EH (cell line): ENCODE results near the gene ARID3C.
A peak's percentile ranks its signal among the peaks of the same experiment; 100 is the strongest.

Experiments
- DNase-seq: peaks from one replicate; pipeline ENCODE4 v3.0.0-alpha.2; 2015; ENCODE audit warnings: low read depth

The ARID3C gene

DNA sequence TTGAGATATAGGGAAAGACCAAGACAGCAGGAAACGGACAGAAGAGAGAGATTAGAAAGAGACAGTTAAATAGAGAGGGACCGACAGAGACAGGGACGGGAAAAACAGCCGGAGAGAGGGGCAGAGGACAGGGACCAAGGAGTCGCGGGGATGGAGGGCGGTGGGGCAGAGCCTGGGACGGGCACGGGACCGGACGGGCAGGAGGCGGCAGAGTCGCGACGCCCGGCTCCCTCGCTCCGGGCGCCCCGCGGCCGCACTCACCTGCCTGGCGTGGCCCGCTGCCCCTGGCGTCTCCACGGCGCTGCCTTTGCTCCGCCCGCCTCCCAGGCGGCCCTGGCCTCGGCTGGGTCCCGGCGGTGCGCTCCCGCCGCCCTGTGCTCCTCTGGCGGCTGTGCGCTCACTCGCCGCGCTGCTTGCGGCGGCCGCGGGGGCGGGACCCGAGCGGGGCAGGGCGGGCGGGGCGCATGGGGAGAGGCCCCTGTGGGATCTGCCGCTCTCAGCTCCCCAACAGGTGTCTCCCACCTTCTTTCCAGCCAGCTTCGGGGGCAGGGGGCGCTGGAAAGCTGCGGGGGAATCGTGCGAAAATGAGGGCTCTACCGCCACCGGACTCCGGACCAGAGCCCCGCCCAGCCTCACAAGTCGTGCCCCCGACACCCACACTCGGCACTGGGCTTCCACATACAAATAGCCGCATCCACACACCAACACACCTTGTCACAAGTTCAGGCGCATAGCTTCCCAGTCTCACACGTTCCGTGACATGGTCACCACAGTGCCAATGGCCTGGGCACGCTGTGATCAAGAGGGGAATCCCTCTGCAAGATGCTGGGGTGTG, at the start of gene ARID3C:
Gene ARID3C (minus strand): TSS at position 411 of the 835 bp plus-strand sequence. CDS start 1,052 bp downstream, outside the sequence.
- no peak for DNase-seq

- no peak for DNase-seq
These were observed 47.0 kb upstream of the ARID3C start for GRCh38 chr9:34675869-34676268.

DNA sequence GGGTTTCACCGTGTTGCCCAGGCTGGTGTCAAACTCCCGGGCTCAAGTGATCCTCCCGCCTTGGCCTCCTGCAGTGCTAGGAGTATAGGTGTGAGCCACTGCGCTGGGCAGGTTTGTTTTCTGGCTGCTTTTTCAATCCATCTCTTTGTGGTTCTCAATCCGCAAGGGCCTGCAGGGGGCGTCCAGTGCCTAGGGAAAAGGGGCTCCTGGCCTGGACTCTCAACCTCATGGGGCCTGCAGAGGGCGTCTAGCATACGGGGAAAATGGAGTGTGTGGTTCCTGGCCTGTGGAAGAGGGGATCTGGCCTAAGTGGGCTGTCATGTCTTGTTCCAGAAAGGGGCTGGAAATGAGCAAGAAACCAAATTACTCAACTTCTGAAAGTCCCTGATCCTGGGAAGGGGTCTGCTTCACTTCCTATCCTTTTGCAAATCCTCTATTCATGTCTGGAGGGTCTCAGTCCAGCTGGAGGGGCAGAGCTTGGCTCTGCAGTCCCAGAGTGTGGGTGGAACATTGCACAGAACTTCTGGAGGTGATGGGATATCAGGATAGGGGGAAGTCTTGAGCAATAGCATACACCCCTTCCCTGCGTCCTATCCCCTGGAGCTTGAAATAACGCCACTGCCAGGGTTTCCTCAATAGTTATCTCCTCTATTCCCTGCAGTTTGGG, 46.3 kb upstream of the ARID3C start:
- DNase-seq, result peak; percentile 70

GRCh38 chr9:34674440-34674839, 45.6 kb upstream of the ARID3C start:
- DNase-seq, result no peak

DNA sequence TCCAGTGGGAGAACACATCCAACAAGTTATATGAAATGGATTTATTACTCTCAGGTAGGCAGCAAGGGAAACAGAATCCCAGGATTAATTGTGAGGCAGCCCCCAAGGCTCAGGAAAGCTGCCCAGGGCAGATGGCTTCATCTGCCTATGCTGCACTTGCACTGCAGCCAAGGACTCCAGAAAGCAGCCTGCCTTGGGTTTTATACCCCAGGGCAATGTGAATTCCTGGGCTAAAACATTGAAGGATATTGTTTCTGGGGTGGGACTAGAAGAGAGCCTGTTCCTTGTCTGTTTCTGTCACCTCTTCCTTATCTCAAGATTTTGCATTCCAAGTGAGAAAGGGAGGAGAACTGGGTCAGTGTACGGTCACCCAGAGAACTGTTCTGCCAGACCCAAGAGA, 42.4 kb upstream of the ARID3C start:
- no peak for DNase-seq

DNA sequence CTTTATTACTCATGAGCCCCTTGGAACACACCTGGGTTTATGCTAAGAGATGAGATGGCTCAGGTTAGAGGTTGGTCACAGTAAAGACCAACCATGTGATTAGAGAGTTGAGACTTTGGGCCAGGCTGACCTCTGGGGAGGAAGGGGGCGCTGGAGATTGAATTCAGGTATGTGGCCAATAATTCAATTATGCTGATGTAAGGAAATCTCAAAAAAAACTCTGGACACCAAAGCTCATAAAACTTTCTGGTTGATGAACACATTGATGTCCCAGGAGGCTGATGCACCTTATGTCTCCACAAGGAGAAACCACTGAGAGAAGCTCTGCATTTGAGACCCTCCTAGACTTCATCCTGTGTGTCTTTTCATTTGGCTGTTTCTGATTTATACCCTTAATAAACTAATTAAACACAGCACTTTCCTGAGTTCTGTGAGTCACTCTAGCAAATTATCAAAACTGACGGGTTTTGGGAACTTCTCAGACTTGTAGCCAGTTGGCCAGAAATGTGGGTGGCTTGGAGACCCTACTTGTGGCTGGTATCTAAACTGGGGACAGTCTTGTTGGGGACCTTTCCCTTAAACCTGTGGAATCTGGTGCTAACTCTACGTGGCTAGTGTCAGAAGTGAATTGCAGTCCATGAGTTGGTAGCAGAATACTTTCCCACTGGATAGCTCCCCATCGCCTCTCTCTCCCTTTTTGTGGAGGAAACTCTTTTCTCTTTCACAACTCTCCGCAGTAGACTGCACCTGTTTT, 41.1 kb upstream of the ARID3C start:
- DNase-seq, result no peak

DNA sequence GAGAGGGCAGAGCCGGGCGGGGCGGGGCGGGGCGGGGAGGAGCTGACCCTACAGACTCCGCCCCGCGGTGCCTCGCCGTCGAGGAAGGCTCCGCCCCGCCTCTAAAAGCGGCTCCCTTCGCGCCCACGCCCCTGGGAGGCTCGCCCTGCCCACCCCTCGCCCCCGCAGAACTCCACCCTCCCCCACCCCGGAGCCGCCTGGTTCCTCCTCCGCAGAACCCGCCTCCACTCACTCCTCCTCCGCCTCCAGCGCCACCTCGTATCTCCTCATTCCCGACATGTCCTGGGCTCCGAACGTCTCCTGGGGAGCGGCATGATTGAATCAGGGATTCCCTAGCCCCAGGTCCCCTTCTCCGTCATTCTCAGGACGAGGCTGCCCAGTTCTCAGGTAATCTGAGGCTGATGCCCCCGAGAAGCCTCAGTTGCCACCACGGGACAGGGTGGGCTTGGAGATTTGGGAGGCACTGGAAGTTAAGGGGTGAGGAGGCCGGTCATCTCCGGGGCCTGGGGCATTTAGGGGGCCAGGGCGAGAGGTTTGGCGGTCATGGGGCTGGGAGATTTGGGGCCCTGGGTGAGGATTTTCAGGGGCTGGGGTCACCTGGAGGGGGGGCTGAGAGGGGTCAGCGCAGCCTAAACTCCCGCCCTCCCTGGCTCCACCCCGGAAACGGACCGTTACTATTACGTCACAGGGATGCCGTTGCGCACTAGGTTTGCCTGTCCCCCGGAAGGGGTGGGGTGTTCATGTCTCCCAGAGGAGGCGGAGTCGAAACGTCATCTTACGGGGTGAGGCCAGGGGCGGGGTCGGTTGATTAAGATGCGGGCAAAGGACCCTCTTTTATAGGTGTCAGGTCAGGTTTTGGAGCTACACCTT, 36.8 kb upstream of the ARID3C start:
- DNase-seq, result peak; percentile 96

- DNase-seq, result no peak
These were observed 36.2 kb upstream of the ARID3C start for GRCh38 chr9:34665067-34665380.

GRCh38 chr9:34664281-34665066, 35.6 kb upstream of the ARID3C start:
- DNase-seq, result peak; percentile 83

DNA sequence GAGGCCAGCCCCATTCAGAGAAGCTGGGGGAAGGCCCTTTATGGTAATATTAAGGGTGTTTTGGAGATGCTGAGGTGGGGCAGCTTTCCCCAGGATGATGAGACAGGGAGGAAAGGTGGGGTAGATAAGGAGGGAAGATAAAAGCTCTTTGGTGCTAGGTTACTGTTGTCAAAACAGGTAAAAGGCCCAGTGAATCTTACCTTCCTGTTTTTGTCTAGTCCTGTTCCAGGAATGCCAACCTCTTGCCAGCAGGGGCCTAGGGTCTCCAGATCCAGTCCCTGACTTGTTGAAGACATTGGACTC, 34.4 kb upstream of the ARID3C start:
- DNase-seq, result no peak

DNA sequence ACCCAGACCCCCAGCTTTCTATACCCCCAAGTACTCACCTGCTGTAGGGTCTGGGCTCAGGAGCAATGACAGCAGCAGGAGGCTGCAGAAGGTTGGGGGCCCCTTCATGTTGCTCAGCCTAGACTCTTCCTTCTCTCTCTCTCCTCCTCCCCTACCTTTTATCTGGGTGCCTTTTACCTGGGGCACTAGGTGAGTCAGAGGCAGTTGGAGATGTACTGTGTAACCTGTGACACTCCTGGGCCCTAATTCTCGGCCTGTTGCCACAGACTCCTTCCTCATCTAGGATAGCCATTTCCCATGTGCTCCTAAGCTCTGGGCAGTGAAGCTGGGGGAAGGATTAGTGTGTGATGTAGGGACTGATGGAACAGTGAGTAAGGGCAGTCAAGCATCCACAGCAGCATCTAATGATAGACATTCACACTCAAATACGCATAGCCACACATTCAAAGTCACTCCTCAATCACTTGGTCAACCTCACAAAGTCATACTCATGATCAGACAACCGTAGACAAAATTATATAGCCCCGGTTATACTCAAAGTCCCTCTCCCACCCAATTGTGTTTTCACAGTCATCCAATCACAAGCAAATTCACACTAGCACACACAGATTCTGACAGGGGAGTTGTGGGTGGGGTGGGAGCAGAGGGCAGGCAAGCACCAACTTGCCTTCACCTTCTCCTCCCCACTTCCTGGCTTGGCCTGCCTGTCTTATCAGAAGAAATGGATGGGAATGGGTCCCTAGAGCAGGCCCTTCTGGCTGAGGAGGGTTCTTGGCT, 33.8 kb upstream of the ARID3C start, which contains the start of gene CCL27:
Gene CCL27 (minus strand): TSS at position 132 of the 777 bp plus-strand sequence. CDS start 24 bp downstream, at position 108.
- no peak for DNase-seq

GRCh38 chr9:34659592-34660253, 30.9 kb upstream of the ARID3C start:
- no peak for DNase-seq

DNA sequence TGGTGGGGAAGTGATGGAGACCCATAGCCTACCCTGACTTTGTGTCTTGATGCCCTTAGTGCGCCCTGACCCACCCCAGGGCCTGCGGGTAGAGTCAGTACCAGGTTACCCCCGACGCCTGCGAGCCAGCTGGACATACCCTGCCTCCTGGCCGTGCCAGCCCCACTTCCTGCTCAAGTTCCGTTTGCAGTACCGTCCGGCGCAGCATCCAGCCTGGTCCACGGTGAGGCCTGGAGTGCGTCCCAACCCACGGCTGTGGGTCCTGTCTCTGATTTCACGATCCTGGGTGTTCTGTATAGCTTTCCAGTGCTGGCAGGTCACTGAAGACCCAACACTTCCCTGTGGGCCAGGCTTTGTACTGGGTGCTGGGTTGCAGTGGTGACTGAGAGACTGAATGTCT, 29.6 kb upstream of the ARID3C start:
- no peak for DNase-seq

DNA sequence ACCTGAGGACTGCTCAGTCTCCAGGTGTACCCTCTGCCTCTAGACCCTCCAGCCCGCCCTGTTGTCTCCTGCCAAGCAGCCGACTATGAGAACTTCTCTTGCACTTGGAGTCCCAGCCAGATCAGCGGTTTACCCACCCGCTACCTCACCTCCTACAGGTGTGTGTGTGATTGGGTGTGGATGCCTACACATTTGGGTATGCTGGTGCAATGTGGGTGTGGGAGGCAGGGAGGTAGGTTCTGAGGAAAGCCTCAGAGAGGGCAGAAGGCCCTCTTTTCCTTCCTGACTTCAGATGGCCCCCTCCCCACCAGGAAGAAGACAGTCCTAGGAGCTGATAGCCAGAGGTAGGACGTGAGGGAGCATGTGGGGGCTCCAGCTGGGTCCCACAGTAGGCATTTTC, 28.1 kb upstream of the ARID3C start:
- DNase-seq, result no peak

- no peak for DNase-seq
These were observed 26.5 kb upstream of the ARID3C start for GRCh38 chr9:34655394-34655793.

GRCh38 chr9:34654323-34655051, 25.6 kb upstream of the ARID3C start:
- DNase-seq, result peak; percentile 84

GRCh38 chr9:34653151-34654072, 24.5 kb upstream of the ARID3C start:
- peak; percentile 74 for DNase-seq

DNA sequence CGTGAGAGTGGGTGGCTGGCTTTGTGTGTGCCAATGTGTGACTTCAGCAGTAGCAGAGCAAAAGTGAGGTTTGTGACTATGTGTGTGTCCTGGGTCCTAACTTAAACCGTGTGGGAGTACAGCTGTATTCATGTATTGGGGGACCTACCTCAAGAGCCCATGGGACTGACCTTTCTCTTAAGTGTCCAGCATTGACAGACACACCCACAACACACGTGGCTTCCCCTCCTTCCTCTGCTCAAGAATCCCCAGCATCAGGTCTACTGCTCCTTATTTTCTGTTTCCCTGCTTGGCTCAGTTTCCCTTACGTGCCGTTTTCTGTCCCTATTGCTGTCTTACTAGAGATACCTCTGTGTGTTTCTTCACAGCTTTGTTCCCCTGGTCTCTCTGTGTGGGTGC, 23.7 kb upstream of the ARID3C start:
- peak; percentile 31 for DNase-seq
